DND-41 (cell line): Measurements from ENCODE around the gene IGSF21.

Experiments used
- ATAC-seq: fragments of 200-7000 bp; cut with Tn5 transposase; 3 replicates; pipeline ENCODE4 v1.9.1; 2021; ENCODE audit warnings: low read depth; ENCODE audit not compliant: insufficient read depth
- DNase-seq: peaks from one replicate; pipeline ENCODE4 v3.0.0-alpha.2; 2020
- H2AFZ ChIP-seq: 2 replicates; pipeline ENCODE4 v1.6.0; 2012; ENCODE audit warnings: low read depth, low read length
- H3K27ac ChIP-seq: 2 replicates; pipeline ENCODE4 v1.5.1; 2012; ENCODE audit warnings: low read length, inconsistent platforms
- H3K27me3 ChIP-seq: fragments of 200-600 bp; sonication (generic); 2 replicates; pipeline ENCODE4 v1.6.0; 2012; ENCODE audit warnings: low read length, mild to moderate bottlenecking, inconsistent platforms; ENCODE audit not compliant: insufficient read depth, poor library complexity
- H3K36me3 ChIP-seq: 2 replicates; pipeline ENCODE4 v1.5.1; 2012; ENCODE audit warnings: low read length, inconsistent platforms; ENCODE audit not compliant: insufficient read depth
- H3K4me1 ChIP-seq: 2 replicates; pipeline ENCODE4 v1.5.1; 2012; ENCODE audit warnings: mild to moderate bottlenecking, low read length; ENCODE audit not compliant: insufficient read depth
- H3K4me2 ChIP-seq: 2 replicates; pipeline ENCODE4 v1.6.0; 2012; ENCODE audit warnings: mild to moderate bottlenecking, moderate library complexity, low read length, inconsistent platforms; ENCODE audit not compliant: insufficient read depth
- H3K4me3 ChIP-seq, 2 experiments: fragments of 200-600 bp in 1 of 2; shearing (Covaris generic) in 1 of 2; 2 replicates each; pipeline ENCODE4 v1.5.1; 2012 to 2016; ENCODE audit warnings: inconsistent platforms in 2 of 2, low read length in 2 of 2, mild to moderate bottlenecking in 2 of 2, low read depth in 1 of 2, moderate library complexity in 1 of 2
- H3K79me2 ChIP-seq: 2 replicates; pipeline ENCODE4 v1.6.0; 2012; ENCODE audit warnings: low read length, inconsistent platforms; ENCODE audit not compliant: insufficient read depth
- H3K9ac ChIP-seq: 2 replicates; pipeline ENCODE4 v1.6.0; 2012; ENCODE audit warnings: low read depth, mild to moderate bottlenecking, inconsistent platforms, low read length, moderate library complexity
- H3K9me3 ChIP-seq: 2 replicates; pipeline ENCODE4 v1.5.1; 2012; ENCODE audit warnings: low read length, moderate library complexity, mild to moderate bottlenecking, inconsistent platforms; ENCODE audit not compliant: insufficient read depth, severe bottlenecking
- H4K20me1 ChIP-seq: 2 replicates; pipeline ENCODE4 v1.6.0; 2012; ENCODE audit warnings: low read length; ENCODE audit not compliant: insufficient read depth
- CTCF ChIP-seq: IDR thresholded peaks from 2 replicates; pipeline ENCODE4 v1.5.1; 2012; ENCODE audit warnings: borderline replicate concordance, low read length, moderate library complexity, mild to moderate bottlenecking; ENCODE audit not compliant: poor library complexity, severe bottlenecking; ENCODE audit errors: extremely low read depth
- EZH2 ChIP-seq: IDR thresholded peaks from 3 replicates; pipeline ENCODE4 v1.6.1; 2012; ENCODE audit warnings: borderline replicate concordance, low read depth, mild to moderate bottlenecking, moderate library complexity, low read length, inconsistent platforms; ENCODE audit not compliant: severe bottlenecking

IGSF21 gene

DNA sequence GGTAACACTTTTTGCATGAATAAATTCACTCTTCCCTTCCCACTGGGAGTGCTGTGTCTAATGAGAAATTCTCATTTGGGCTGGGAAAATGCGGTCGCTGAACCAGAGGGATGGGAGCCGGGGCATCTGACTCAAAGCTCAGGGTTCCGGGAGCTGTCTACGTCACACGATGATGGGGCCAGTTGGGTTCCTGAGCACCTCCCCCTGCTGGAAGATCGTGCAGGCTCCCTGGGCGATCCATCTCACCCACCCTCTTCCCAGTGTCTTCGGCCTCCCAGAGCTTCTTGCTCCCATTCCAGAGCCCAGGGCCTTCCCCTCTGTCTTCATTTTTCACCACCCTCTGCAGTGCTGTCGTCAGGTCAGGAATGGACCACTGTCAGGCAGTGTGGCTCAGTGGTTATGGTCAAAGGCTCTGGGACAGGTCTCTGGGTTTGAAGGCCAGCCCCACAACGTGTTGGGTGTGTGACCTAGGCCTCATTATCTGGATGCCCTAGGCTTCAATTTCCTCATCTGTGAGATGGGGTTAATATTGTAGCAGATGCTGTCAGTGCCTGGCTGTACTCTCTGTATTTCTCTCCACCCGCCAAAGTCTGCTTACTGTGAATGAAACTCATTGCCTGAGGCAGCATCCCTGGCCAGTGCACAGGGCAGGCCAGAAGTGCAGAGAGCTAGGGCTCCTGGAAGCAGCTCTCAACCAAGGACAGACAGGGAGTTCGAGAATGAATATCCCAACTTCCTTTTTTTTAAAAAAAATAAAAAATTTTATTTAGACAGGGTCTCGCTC, 31.8 kb downstream of the IGSF21 start:
- Histone ChIP-seq H4K20me1 (no peaks in the 10 kb centered on the region; the same call in none of the 2 replicates), H3K9me3 (no peaks in the 10 kb centered on the region), H2AFZ (no peak overlapping the region), H3K4me1 (no peaks in the 10 kb centered on the region), H3K4me2 (no peak overlapping the region), H3K27me3 (no peaks in the 10 kb centered on the region), H3K9ac (no peak overlapping the region), H3K27ac (no peak overlapping the region), H3K4me3 (no peak overlapping the region), H3K79me2 (no peaks in the 10 kb centered on the region), H3K36me3 (no peaks in the 10 kb centered on the region)
- DNase-seq: no peak
- TF ChIP-seq EZH2 (no peak), CTCF (no peak)
- no peak for ATAC-seq

DNA sequence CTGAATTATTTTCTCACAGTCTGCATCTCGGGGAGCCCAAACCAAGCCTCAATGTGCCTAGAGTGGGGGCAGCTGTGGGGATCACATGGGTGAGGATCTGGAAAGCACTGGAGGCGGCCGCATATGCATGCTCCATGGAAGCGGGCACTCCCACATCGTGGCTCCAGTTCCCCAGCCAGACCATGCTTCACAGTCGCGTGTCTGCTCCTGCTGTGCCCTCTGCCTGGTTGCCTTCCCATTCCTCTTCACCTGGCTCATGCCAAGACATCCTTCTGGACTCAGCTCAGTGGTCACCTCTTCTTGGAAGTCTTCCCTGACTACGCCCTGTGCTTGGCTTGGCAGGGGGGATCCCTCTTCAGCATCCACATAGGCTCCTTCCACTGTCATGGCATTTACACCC, 32.8 kb downstream of the IGSF21 start:
- Histone ChIP-seq H4K20me1 (no peaks in the 10 kb centered on the region; the same call in none of the 2 replicates), H3K4me2 (no peak overlapping the region), H3K4me1 (no peaks in the 10 kb centered on the region), H3K79me2 (no peaks in the 10 kb centered on the region), H2AFZ (no peak overlapping the region), H3K9ac (no peak overlapping the region), H3K27me3 (no peaks in the 10 kb centered on the region), H3K4me3 (no peak overlapping the region), H3K27ac (no peak overlapping the region), H3K36me3 (no peaks in the 10 kb centered on the region), H3K9me3 (no peaks in the 10 kb centered on the region)
- DNase-seq (no peak), ATAC-seq (no peak)
- TF ChIP-seq CTCF (no peak), EZH2 (no peak)

DNA sequence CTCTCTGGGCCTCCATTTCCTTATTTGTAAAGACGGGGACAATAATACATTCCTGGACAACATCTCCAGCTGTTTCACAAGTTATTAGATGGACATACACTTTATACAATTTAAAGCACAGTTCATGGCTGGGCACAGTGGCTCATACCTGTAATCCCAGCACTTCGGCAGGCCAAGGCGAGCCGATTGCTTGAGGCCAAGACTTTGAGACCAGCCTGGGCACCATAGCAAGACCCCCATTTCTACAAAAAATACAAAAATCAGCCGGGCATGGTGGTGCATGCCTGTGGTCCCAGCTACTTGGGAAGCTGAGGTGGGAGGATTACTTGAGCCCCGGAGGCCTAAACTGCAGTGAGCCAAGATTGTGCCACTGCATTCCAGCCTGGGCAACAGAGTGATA, 34.1 kb downstream of the IGSF21 start:
- DNase-seq: no peak
- H2AFZ ChIP-seq: no peak overlapping the region
- no peaks in the 10 kb centered on the region for H3K79me2 ChIP-seq

More for the DNA sequence above, 34.1 kb downstream of the IGSF21 start:
- no peaks in the 10 kb centered on the region; the same call in none of the 2 replicates for H4K20me1 ChIP-seq
- no peak for TF ChIP-seq EZH2
- TF ChIP-seq CTCF: no peak
- no peaks in the 10 kb centered on the region for H3K27me3 ChIP-seq
- no peak overlapping the region for H3K9ac ChIP-seq
- H3K4me2 ChIP-seq: no peak overlapping the region
- no peaks in the 10 kb centered on the region for H3K9me3 ChIP-seq
- H3K4me3 ChIP-seq: no peak overlapping the region
- no peaks in the 10 kb centered on the region for H3K4me1 ChIP-seq
- H3K36me3 ChIP-seq: no peaks in the 10 kb centered on the region
- no peak for ATAC-seq
- no peak overlapping the region for H3K27ac ChIP-seq
